GM20000 (cell line): ENCODE measurements around the gene RNF149.
"Not testable (repeated sequence)": the region's sequence is repeated elsewhere in the genome, so short reads cannot be mapped to it uniquely, and the experiment has no call there.

Experiments
- DNase-seq: peaks from one replicate; pipeline ENCODE4 v3.0.0; 2012; ENCODE audit warnings: low spot score
- TF ChIP-seq, protein P1 (sequence below): IDR thresholded peaks from 2 replicates; pipeline ENCODE4 v1.5.1; 2012; ENCODE audit warnings: mild to moderate bottlenecking, control low read depth; ENCODE audit errors: extremely low read depth, missing control alignments

The RNF149 gene, protein sequence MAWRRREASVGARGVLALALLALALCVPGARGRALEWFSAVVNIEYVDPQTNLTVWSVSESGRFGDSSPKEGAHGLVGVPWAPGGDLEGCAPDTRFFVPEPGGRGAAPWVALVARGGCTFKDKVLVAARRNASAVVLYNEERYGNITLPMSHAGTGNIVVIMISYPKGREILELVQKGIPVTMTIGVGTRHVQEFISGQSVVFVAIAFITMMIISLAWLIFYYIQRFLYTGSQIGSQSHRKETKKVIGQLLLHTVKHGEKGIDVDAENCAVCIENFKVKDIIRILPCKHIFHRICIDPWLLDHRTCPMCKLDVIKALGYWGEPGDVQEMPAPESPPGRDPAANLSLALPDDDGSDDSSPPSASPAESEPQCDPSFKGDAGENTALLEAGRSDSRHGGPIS

GRCh38 chr2:101308432-101309210, at the start of gene RNF149:
TSS of gene RNF149 (minus strand) at chr2:101308701. CDS start at chr2:101308588, 113 bp downstream.
- TF ChIP-seq, protein P1, sequence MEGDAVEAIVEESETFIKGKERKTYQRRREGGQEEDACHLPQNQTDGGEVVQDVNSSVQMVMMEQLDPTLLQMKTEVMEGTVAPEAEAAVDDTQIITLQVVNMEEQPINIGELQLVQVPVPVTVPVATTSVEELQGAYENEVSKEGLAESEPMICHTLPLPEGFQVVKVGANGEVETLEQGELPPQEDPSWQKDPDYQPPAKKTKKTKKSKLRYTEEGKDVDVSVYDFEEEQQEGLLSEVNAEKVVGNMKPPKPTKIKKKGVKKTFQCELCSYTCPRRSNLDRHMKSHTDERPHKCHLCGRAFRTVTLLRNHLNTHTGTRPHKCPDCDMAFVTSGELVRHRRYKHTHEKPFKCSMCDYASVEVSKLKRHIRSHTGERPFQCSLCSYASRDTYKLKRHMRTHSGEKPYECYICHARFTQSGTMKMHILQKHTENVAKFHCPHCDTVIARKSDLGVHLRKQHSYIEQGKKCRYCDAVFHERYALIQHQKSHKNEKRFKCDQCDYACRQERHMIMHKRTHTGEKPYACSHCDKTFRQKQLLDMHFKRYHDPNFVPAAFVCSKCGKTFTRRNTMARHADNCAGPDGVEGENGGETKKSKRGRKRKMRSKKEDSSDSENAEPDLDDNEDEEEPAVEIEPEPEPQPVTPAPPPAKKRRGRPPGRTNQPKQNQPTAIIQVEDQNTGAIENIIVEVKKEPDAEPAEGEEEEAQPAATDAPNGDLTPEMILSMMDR = no peak
- DNase-seq = peak; percentile 97

- DNase-seq = no peak
- TF ChIP-seq, protein P1 = no peak
These were observed 48.9 kb upstream of the RNF149 start for GRCh38 chr2:101357376-101357775.

DNA sequence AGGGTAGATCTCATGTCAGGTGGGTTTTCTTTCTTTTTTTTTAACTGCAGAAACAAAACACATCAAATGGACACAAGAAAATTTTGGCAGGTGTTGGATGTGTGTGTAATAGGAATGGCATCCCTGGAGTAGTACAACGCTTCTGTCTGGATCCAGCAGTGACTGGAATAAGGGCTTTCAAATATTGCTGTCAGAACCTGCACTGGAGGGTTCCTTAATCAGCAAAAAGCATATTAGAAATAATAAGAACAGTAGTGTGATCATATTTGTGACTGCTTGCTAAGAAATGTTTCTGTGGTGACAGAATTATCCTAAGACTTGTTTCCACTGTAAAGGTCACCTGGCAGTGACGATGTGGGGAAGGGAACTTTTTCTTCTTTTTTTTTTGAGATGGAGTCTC, 48.0 kb upstream of the RNF149 start:
- DNase-seq = no peak
- TF ChIP-seq, protein P1 = no peak

DNA sequence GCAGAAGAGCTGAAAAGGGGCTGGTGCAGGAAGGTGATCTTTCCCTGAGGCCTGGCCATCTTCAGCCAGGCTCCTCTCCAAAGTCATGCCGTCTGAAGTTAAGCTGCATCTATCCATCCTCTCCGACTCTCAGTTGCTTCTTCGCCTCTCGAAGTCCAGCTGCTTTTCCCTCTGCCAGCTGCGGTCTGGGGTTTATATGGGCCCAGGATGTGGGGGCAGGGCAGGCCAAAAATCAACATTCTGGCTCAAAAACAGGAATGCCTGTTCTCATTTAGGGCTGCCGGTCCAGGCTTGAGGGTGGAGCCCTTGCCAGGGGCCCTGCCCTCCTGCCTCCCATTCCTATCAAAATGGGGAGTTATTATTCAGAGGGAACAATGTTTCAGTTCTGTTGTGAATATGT, 47.6 kb upstream of the RNF149 start:
- TF ChIP-seq, protein P1 = no peak
- no peak for DNase-seq

GRCh38 chr2:101355401-101356054, 47.0 kb upstream of the RNF149 start:
- DNase-seq = no peak
- TF ChIP-seq, protein P1 = no peak

DNA sequence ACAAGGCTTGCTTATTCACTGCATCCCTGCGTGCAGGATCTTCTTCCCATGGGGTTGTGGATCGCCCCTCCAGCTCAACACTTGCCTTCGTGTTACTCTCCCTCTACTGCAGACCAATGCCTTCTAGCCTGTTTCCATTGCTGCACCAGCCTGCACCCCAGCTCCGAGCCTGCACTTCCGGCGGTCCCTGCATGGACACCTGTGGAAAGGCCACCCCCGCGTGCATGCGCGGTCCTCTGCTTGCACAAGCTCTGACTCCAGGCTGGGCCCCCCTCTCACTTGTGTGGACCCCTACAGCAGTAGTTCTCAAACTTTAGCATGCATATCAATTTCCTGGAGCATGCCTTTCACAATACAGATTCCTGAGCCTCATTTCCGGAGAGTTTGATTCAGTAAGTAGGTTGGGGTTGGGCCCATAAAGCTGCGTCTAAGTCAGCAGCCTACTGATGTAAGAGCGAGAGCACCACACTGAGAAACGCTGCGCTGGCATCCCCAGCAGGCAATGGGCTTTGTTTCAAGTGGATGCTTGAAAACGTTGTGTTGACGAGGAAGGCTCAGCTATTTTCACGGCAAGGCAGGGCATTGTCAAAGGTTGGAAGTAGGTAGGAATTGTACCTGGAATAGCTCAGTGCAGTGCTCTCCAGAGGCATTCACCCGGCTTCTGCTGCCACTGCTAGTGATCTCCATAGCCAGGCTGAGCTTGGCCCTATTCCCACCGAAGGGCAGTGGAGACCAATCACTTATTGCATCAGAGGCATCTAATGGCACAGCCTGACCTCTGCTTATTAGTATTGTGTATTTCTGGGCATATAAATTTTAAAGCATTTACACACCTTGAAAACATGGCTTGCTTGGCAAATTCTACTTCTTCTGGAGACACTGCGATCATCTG, 46.2 kb upstream of the RNF149 start:
- no peak for DNase-seq
- TF ChIP-seq, protein P1 = no peak

DNA sequence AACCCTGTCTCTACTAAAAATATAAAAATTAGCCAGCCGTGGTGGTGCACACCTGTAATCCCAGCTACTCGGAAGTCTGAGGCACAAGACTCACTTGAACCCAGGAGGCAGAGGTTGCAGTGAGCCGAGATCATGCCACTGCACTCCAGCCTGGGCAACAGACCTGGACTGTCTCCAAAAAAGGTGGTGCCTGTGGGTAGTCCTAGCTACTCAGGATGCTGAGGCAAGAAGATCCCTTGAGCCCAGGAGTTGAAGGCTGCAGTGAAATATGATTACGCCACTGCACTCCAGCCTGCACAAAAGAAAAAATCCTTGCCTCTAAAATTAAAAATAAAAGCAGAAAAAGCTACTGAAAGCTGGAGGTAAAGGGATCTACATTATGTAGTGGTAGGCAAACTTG, 44.1 kb upstream of the RNF149 start:
- DNase-seq = not testable (repeated sequence)
